HG03378 (cell line): ENCODE measurements around the gene AP1M2.
A peak's percentile ranks its signal among the peaks of the same experiment; 100 is the strongest.
"Not testable (repeated sequence)": the region's sequence is repeated elsewhere in the genome, so short reads cannot be mapped to it uniquely, and the experiment has no call there.

Source experiments
- ATAC-seq: cut with Tn5 transposase; IDR thresholded peaks from one replicate; pipeline ENCODE4 v1.9.1; 2021; ENCODE audit warnings: mild to moderate bottlenecking, moderate library complexity; ENCODE audit not compliant: unreplicated experiment

The AP1M2 gene

DNA sequence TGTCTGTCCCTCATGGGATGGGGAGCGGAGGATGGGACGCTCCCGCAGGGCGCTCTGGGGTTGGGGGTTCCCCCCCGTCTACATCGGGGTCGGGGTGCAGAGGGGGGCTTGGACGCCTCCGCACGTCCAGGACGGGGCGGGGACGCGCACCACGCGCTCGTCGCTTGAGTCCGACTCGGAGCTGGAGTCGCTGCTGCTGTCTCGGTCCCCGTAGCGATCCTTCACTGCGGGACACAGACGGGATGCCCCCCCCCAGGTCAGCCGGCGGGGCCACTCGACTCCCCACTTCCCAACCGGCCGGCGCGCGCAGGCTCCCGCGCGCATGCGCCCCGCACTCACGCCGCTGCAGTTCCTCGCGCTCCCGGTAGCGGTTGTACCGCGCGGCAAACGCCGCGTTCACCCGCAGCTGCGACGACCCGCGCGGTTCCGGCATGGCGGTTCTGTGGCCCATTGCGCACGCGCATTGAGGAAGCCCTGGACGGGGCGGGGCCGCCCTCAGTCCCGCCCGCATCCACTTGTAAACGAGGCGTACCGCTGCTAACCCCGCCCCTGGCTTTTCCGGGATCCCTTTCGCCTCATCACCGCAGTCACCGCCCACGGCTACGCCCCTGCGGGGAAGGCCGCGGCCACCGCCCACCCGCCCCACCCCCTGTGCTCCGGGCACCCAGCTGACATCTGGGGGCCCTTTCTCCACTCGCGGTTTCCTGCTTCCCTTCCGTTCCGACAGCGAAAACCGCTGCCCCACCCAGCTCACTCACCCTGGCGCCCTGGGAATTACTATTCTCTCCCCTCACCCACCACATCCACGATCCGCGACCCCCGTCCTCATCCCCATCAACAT is 21.3 kb downstream of the AP1M2 start, which contains the start of gene KRI1:
TSS of gene KRI1 (minus strand) at position 444 of the 841 bp plus-strand sequence. CDS start at position 433, 11 bp downstream.
- peak; percentile 32 for ATAC-seq

DNA sequence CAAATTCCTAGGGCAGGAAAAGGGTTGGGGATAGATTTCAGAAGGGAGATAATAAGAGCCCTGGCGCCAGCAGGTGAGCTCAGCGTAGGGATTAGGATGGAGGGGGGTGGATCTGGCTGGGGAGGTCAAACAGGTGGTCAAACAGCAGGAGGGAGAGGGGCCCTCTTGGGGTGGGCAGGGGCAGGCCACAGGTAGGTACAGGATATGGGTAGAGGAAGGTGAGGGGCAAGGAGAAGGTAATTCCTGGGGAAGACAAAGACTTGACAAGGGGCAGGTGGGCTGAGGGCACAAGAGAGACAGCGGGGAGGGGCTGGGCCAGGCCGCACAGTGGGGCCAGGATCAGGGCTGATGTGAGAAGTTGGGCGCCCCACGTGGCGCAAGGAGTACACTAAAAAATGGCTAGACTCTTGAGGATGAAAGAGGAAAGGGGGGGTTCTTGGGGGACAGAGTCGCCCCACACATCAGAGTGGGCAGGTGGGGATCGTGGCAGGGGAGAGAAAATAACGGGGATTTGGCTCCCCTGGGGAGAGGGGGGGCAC is 22.0 kb downstream of the AP1M2 start:
- no peak for ATAC-seq

DNA sequence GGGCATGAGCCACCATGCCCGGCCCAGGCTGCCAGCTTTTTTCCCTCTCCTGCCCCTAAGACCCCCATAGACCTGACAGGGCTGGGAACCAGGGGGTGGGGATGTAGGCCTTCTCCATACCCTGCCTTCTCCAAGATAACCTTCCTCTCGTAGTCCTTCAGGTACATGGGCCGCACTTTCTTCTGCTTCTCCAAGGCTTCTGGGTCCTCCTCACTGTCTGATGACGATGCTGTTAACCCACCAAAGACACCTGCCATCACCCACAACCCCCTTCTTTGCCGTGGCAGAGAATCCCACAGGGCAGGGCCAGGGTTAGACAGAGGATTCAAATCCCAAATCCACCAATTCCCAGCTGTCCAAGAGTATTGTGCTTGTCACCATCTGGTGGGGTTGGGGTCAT is 24.5 kb downstream of the AP1M2 start:
- ATAC-seq: no peak

DNA sequence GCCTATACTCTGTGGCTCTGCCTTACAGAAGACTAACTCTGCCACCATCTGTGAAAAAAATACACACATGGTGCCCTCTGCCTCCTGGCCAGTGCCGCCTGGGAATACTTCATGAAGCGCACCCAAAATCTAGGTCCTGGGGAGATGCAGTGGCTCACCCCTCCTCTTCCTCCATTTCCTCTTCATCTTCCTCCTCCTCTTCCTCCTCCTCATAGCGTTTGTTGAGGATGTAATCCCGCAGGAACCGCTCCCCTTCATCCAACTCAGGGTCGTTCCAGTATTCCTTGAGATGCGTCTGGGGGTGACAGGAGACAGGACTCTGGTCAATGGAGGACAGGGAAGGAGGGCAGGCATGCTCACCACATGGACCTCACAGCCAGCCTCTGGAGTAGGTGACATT is 27.0 kb downstream of the AP1M2 start:
- ATAC-seq: no peak

DNA sequence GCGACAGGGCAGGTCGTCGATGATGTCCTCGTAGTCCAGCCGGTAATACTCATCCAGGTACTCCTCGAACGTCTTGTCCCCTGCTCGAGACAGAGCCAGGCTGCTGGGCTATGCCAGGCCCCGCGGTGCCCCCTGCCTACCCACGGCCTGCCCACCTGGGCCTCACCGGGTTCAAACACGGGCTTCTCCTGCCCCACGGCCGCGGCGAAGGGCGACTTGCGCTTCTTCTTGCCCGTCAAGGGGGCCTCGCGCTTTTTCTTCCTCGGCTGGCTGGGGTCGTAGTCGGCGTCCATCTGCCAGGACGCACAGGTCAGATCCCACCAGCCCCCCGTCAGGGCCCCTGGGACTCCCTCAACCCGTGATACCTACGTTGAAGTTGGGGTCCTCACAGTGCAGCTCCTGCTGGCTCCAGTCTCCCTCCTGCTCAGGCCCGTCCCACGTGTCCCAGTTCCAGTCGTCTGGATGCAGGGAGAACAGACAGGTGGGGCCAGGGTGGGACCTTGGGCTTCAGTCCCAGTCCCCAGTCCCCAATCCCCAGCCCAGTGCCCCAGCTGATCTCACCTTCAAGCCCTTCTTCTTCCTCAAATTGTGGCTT is 29.4 kb downstream of the AP1M2 start:
- ATAC-seq: no peak

DNA sequence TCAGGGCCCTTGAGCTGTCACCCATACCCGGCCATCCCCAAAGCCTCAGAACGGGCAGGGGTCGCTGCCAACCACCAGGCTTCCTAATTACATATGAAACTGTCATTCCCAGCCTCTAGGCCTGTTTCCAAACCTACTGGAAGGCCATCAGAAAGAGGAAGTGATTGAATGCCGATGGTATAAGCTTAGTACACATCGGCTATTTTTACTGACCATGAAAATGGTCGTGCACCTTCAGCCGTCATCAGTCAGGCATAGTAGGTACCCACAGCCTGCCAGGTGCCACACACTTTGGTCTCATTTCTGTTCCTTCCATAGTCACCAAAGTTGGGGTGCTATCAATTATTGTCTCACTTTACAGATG is 31.5 kb downstream of the AP1M2 start:
- no peak for ATAC-seq

DNA sequence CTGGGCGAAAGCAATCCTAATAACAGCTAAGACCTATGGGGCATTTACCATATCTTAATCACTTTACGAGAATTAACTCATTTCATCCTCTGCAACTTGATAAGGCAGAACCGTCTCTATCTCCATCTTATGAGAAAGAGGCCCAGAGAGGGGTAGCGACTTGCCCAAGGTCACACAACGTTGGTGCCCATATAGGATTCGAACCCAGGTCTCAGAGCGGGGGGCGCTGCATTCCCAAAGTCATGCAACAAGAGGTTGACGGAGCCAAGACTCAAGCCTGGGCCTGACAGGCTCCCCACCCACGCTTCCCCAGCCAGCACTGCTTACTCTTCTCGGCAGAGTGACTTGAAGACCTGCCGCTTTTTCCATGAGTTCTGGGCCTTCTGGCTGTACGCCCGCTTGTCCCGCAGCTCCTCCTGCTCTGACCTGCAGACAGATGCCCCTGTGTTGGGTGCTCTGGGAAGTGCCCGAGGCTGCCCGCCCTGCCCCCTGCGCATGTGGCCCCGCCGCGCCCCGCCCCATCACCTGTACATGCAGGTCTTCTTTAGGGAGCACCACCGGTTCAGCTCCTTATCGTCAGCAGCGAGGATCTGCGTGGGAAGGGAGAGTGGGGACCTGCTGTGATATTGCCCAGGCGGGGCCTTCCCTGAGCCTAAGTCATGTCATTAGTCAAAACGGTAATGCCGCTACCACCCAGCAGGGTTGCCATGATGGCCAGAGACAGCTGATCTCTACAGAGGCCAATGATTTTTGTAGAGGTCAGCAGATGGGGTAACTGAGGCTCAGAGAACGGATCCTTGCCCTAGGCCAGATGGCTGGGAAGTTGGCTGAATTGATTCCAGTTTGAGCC is 32.1 kb downstream of the AP1M2 start:
- ATAC-seq: no peak

DNA sequence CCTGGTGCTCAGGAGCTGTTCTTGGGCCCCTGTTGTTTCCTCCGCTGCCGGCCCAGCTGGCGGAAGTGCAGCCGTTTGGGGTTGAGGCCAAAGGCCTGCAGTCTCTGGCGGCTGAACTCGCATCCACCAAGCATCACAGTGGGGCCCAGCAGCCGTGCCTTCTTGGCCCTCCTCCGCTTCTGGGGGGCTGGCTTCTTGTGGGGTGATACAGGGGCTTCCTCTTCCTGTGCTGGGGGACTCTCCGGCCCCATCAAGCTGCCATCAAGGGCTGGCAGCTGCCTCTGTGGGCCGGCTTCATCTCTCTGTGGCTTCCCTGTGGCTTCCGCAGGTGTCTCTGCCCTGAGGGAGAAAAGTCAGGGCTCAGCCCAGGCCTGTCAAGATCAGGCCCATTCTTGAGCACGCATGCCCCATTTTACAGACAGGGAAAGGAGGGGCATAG is 33.1 kb downstream of the AP1M2 start:
- ATAC-seq: no peak

DNA sequence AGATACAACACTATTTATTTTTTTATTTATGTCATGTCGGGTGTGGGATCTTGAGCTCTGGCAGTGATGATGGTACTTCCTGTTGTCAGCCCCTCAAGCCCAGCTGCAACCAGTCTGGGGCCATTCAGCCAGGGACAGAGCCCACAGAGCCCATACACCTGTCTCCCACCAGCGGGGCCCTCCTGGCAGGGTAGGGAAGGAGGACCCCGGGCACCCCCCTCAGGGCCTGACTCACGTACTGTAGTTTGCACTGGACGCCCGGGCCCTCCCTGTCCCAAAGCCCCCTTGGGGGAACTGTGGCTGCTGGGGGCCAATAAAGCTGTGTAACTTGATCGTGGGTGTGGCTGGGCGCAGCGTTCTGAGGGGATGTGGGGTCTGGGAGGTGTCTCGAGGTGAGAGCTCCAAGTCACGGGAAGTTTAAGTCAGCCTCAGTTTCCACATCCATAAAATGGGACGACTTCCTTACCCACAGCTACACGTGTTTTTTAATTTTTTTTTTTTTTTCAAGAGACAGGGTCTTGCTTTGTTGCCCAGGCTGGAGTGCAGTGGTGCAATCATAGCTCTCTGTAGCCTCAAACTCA is 33.9 kb downstream of the AP1M2 start:
- ATAC-seq: no peak

DNA sequence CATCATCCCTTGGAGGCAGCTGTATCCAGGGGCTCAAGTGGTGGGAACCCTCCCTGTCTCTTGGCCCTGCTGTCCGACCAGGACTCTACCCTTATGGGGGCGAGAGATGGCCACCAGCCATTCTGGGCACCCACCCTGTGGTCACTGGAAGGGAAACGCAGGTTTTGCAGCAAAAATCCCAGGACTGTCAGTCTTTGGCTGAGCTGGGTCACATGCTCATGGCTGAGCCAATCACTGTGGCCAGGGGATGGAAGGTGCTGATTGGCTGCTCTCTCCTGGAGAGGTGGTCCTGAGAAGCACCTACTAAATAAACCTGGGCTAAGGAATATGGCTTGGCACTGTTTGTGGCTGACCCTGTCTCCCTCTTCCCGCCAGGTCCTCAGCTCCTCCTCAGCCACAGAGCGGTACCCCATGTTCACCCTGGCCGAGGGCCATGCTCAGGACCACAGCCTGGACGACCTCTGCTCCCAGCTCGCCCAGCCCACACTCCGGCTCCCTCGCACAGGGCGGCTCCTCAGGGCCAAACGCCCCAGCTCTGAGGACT is 34.5 kb downstream of the AP1M2 start:
- no peak for ATAC-seq

DNA sequence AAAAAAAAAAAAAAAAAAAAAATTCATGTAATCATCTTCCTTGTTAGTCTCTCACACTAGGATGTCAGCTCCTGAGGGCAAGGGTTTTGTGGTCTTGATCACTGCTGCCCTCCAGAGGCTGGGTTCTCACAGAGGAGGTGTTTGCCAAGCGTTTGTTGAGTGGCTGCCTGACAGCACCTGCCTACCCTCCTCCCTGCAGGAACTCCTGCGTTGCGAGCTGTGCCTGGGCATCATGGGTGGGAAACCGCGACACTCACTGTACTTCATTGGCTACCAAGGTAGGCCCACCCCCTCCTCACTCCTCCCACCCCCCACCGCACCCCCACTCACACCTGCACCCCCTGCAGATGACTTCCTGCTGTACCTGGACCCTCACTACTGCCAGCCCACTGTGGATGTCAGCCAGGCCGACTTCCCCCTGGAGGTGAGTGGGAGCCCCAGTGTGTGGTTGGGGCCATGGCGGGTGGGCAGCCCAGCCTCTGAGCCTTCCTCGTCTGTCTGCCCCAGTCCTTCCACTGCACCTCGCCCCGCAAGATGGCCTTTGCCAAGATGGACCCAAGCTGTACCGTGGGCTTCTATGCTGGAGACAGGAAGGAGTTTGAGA is 35.3 kb downstream of the AP1M2 start:
- no peak for ATAC-seq

DNA sequence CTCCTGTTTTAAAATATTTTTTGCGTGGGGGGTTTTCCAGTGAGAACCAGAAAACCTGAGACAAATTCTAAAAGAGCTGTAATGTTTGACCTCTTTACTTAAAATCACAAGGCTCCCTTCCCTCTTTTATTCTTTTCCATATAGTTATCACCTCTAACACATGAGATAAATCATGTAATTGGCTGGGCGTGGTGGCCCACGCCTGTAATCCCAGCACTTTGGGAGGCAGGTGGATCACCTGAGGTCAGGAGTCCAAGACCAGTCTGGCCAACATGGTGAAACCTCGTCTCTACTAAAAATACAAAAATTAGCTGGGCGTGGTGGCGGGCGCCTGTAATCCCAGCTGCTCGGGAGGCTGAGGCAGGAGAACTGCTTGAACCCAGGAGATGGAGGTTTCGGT is 36.1 kb downstream of the AP1M2 start:
- ATAC-seq: not testable (repeated sequence)

DNA sequence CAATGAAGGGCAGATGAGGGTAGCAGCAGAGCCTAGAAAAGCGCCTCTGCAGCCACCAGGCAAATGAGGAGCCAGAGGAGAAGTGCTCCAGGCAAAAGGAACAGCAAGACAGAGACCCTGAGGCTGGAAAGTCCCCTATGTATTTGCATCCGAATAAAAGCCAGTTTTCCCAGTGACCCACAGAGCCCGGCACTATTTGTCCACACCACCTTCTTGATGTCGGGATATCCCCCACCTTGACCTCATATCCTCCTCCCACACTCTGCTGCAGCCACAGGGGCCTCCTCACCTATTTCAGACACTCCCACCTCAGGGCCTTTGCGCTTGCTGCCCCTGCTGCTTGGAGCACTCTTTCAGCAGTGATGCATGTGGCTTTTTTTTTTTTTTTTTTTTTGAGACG is 36.8 kb downstream of the AP1M2 start:
- ATAC-seq: no peak

DNA sequence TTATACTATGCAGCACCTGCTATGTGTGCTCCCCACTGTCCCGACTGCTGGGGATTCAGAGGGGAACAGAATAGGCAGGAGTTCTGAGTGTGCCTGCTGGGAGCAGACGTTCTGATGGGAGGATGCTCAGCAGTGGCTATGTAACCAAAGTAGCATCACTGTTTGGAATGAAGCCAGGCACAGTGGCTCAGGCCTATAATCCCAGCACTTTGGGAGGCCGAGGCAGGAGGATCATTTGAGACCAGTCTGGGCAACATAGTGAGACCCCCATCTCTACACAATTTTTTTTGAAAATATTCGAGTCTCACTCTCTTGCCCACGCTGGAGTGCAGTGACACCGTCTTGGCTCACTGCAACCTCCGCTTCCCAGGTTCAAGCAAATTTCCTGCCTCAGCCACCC is 37.4 kb downstream of the AP1M2 start:
- ATAC-seq: no peak

DNA sequence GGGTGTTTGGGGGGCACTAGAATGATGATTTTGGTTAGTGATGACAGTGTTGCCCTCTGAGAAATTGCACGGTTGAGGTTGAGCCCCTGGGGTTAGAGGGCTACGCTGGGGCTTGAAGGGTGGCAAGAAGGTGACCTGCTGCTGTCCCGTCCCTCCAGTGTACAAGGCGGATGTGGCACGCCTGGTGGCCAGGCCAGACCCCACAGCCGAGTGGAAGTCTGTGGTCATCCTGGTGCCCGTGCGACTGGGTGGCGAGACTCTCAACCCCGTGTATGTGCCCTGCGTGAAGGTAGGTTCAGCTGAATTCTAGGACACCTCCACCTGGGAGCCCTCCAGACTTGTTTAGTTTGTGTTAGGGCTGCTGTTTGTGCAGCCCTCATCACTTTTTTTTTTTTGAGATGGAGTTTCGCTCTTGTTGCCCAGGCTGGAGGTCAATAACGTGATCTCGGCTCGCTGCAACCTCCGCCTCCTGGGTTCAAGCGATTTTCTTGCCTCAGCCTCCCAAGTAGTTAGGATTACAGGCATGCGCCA is 38.3 kb downstream of the AP1M2 start:
- ATAC-seq: no peak

DNA sequence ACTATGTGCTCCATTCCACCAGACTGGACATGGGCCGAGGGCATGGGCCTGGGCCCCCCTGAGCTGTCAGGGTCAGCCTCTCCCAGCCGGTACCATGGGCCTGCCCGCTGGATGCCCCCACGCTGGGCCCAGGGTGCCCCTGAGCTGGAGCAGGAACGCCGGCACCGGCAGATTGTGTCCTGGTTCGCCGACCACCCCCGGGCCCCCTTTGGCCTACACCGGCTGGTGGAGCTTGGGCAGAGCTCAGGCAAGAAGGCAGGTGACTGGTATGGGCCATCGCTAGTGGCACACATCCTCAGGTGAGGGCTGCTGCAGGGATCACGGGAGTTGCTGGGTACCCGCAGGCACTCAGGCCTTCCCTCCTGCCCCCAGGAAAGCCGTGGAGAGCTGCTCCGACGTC is 40.3 kb downstream of the AP1M2 start:
- ATAC-seq: no peak

DNA sequence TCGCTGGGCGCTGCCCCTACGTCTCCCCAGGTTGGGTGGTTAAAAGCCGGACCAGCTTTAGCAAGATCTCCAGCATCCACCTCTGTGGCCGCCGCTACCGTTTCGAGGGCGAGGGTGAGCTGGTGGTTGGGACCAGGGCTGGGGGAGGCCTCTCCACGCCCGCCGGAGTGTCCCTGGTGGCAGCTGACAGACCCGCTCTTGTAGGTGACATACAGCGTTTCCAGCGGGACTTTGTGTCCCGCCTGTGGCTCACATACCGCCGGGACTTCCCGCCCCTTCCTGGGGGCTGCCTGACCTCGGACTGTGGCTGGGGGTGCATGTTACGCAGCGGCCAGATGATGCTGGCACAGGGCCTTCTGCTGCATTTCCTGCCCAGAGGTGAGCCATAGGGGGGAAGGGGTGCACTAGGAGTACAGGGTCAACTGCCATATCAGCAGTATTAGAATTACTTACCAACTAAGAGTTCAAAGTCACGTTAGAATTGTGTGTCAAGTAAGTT is 42.3 kb downstream of the AP1M2 start:
- ATAC-seq: no peak

DNA sequence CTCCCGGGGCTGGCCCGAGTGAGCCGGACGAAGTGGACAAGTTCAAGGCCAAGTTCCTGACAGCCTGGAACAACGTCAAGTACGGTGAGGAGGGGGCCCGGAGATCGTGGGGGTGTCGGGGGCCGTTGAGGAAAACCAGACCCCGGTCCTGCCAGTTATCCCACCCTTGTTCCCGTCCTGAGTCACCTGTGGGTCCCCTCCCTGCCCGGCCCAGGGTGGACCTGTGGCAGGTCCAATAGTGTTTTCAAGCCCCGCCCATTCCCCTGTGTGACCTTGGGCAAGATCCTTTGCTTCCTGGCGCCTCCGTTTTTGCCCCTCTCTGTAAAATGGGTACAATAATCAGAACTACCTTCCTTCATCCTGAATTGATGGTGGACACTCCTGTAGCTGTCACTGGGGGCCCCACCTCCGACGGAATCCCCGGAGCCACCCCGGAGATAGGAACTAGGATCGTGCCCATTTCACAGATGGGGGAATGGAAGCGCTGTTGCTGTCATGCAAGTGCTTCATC is 42.8 kb downstream of the AP1M2 start:
- no peak for ATAC-seq

DNA sequence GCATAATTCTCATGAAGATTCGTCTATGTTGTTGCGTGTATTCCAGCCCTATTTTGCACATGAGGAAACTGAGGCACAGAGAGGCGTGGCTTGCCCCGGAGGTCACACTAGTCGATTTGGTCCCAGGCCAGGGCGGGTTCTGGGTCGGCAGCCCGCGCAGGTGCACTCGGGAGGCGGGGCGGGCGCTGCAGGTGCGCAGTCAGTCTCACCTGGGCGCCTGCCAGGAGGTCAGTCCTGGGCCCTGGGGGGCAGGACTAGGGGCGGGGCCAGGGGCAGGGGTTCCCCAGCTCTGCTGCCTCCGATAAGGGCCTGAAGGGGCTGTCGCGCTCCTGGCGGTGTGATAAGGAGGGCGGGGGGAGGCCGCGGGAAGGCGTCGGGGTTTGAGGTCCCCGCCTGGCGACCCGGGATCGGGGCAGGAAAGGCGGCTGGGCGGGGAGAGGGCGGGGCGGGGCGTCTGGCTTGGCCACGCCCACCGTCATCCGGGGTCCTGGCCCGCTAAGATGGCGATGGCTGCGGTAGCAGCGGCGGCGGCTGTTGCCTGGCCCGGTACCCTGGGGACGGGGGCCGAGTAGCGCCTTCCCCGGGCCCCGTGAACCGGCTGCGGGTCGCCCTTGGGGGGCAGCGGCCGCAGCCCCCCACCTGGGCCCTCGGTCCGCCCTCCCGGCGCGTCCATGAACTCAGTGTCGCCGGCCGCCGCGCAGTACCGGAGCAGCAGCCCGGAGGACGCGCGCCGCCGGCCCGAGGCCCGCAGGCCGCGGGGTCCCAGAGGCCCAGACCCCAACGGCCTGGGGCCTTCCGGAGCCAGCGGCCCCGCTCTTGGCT is 43.5 kb downstream of the AP1M2 start, which contains the start of gene ATG4D:
TSS of gene ATG4D (plus strand) at position 485 of the 822 bp plus-strand sequence. CDS start at position 672, 187 bp downstream.
- ATAC-seq: no peak
